ENCODE data around the gene TGFBR3. TPM values are rescaled to one million over a fixed set of nuclear protein-coding genes. Genes with fewer than 3 reads are reported as not detected.

The TGFBR3 gene
- total RNA-seq, 1 donor from 2014 or later = 8.9 TPM

GRCh38 chr1:91826649-91827048, 59.3 kb downstream of the TGFBR3 start:
- H3K9me3 Mint-ChIP-seq = no peaks in the 10 kb centered on the region
- no peaks in the 10 kb centered on the region for H3K36me3 Mint-ChIP-seq (ENCODE audit: low read depth)
- peaks cover 7% of the 10 kb centered on the region for H3K4me1 Mint-ChIP-seq (ENCODE audit: low read depth)

GRCh38 chr1:91826248-91826647, 59.7 kb downstream of the TGFBR3 start:
- Mint-ChIP-seq H3K4me3 (no peak overlapping the region), H3K27ac (no peak overlapping the region), H3K4me1 (ENCODE audit: low read depth) (peaks cover 10% of the 10 kb centered on the region), H3K36me3 (ENCODE audit: low read depth) (peaks cover 2% of the 10 kb centered on the region), H3K9me3 (no peaks in the 10 kb centered on the region), H3K27me3 (ENCODE audit: insufficient read depth) (peaks cover 2% of the 10 kb centered on the region)
- intact Hi-C loops (cut with micrococcal nuclease) = no loop called here
- DNase-seq (ENCODE audit: low spot score) = no peak

More at GRCh38 chr1:91826649-91827048, 59.3 kb downstream of the TGFBR3 start:
- no peak for DNase-seq (ENCODE audit: low spot score)
- Mint-ChIP-seq H3K4me3 (no peak overlapping the region), H3K27me3 (ENCODE audit: insufficient read depth) (peaks cover 2% of the 10 kb centered on the region), H3K27ac (no peak overlapping the region)
- intact Hi-C loops (cut with micrococcal nuclease) = no loop called here

- Mint-ChIP-seq H3K27ac (peak overlapping the region; percentile 54), H3K27me3 (ENCODE audit: insufficient read depth) (peaks cover 4% of the 10 kb centered on the region), H3K36me3 (ENCODE audit: low read depth) (peaks cover 4% of the 10 kb centered on the region), H3K4me3 (no peak overlapping the region), H3K4me1 (ENCODE audit: low read depth) (peaks cover 24% of the 10 kb centered on the region), H3K9me3 (no peaks in the 10 kb centered on the region)
- intact Hi-C loops (cut with micrococcal nuclease) = no loop called here
- no peak for DNase-seq (ENCODE audit: low spot score)
Observed at GRCh38 chr1:91821126-91821868, 64.7 kb downstream of the TGFBR3 start.

GRCh38 chr1:91819038-91819788, 66.7 kb downstream of the TGFBR3 start:
- Mint-ChIP-seq H3K4me1 (ENCODE audit: low read depth) (peaks cover 30% of the 10 kb centered on the region), H3K36me3 (ENCODE audit: low read depth) (peaks cover 4% of the 10 kb centered on the region), H3K27ac (no peak overlapping the region), H3K27me3 (ENCODE audit: insufficient read depth) (peaks cover 4% of the 10 kb centered on the region), H3K4me3 (no peak overlapping the region), H3K9me3 (no peaks in the 10 kb centered on the region)
- intact Hi-C loops (cut with micrococcal nuclease) = no loop called here
- no peak for DNase-seq (ENCODE audit: low spot score)

- H3K9me3 Mint-ChIP-seq = no peaks in the 10 kb centered on the region
- peaks cover 4% of the 10 kb centered on the region for H3K27me3 Mint-ChIP-seq (ENCODE audit: insufficient read depth)
- H3K27ac Mint-ChIP-seq = peak overlapping the region; percentile 47
- peaks cover 35% of the 10 kb centered on the region for H3K4me1 Mint-ChIP-seq (ENCODE audit: low read depth)
- DNase-seq (ENCODE audit: low spot score) = no peak
- no peak overlapping the region for H3K4me3 Mint-ChIP-seq
- intact Hi-C loops (cut with micrococcal nuclease) = no loop called here
- peaks cover 4% of the 10 kb centered on the region for H3K36me3 Mint-ChIP-seq (ENCODE audit: low read depth)
Observed at GRCh38 chr1:91818713-91818975, 67.3 kb downstream of the TGFBR3 start.

GRCh38 chr1:91817211-91817905, 68.6 kb downstream of the TGFBR3 start:
- no peak for DNase-seq (ENCODE audit: low spot score)
- intact Hi-C loops (cut with micrococcal nuclease) = no loop called here
- Mint-ChIP-seq H3K36me3 (ENCODE audit: low read depth) (peaks cover 4% of the 10 kb centered on the region), H3K27ac (no peak overlapping the region), H3K4me1 (ENCODE audit: low read depth) (peaks cover 43% of the 10 kb centered on the region), H3K27me3 (ENCODE audit: insufficient read depth) (peaks cover 2% of the 10 kb centered on the region), H3K9me3 (no peaks in the 10 kb centered on the region), H3K4me3 (no peak overlapping the region)

GRCh38 chr1:91816031-91816430, 69.9 kb downstream of the TGFBR3 start:
- H3K27ac Mint-ChIP-seq = no peak overlapping the region
- DNase-seq (ENCODE audit: low spot score) = no peak
- peaks cover 2% of the 10 kb centered on the region for H3K27me3 Mint-ChIP-seq (ENCODE audit: insufficient read depth)
- H3K36me3 Mint-ChIP-seq (ENCODE audit: low read depth) = peaks cover 2% of the 10 kb centered on the region
- H3K4me3 Mint-ChIP-seq = no peak overlapping the region
- H3K9me3 Mint-ChIP-seq = no peaks in the 10 kb centered on the region
- peaks cover 50% of the 10 kb centered on the region for H3K4me1 Mint-ChIP-seq (ENCODE audit: low read depth)
- intact Hi-C loops (cut with micrococcal nuclease) = no loop called here

- H3K27ac Mint-ChIP-seq = no peak overlapping the region
- no peak overlapping the region for H3K4me3 Mint-ChIP-seq
- DNase-seq (ENCODE audit: low spot score) = no peak
- H3K9me3 Mint-ChIP-seq = no peaks in the 10 kb centered on the region
- intact Hi-C loops (cut with micrococcal nuclease) = no loop called here
- H3K27me3 Mint-ChIP-seq (ENCODE audit: insufficient read depth) = peaks cover 5% of the 10 kb centered on the region
- H3K36me3 Mint-ChIP-seq (ENCODE audit: low read depth) = peaks cover 4% of the 10 kb centered on the region
- H3K4me1 Mint-ChIP-seq (ENCODE audit: low read depth) = peaks cover 56% of the 10 kb centered on the region
Observed at GRCh38 chr1:91814448-91814847, 71.5 kb downstream of the TGFBR3 start.

- Mint-ChIP-seq H3K9me3 (no peaks in the 10 kb centered on the region), H3K27ac (no peak overlapping the region), H3K4me1 (ENCODE audit: low read depth) (peaks cover 58% of the 10 kb centered on the region), H3K36me3 (ENCODE audit: low read depth) (peaks cover 6% of the 10 kb centered on the region), H3K4me3 (no peak overlapping the region), H3K27me3 (ENCODE audit: insufficient read depth) (peaks cover 3% of the 10 kb centered on the region)
- no peak for DNase-seq (ENCODE audit: low spot score)
- intact Hi-C loops (cut with micrococcal nuclease) = no loop called here
Observed at GRCh38 chr1:91813813-91814212, 72.1 kb downstream of the TGFBR3 start.

GRCh38 chr1:91811363-91812025, 74.5 kb downstream of the TGFBR3 start:
- peaks cover 9% of the 10 kb centered on the region for H3K36me3 Mint-ChIP-seq (ENCODE audit: low read depth)
- intact Hi-C loops (cut with micrococcal nuclease) = no loop called here
- H3K9me3 Mint-ChIP-seq = no peaks in the 10 kb centered on the region
- H3K4me3 Mint-ChIP-seq = no peak overlapping the region
- peaks cover 58% of the 10 kb centered on the region for H3K4me1 Mint-ChIP-seq (ENCODE audit: low read depth)
- H3K27ac Mint-ChIP-seq = no peak overlapping the region
- DNase-seq (ENCODE audit: low spot score) = no peak
- H3K27me3 Mint-ChIP-seq (ENCODE audit: insufficient read depth) = peaks cover 3% of the 10 kb centered on the region

- DNase-seq (ENCODE audit: low spot score) = no peak
- Mint-ChIP-seq H3K27ac (no peak overlapping the region), H3K4me3 (peak overlapping the region; percentile 19), H3K4me1 (ENCODE audit: low read depth) (peaks cover 74% of the 10 kb centered on the region), H3K36me3 (ENCODE audit: low read depth) (peaks cover 14% of the 10 kb centered on the region), H3K9me3 (no peaks in the 10 kb centered on the region), H3K27me3 (ENCODE audit: insufficient read depth) (peaks cover 5% of the 10 kb centered on the region)
- intact Hi-C loops (cut with micrococcal nuclease) = loop anchor here (10.0 kb wide), 2 partner anchors 785 to 1165 kb away; partner anchors contain the start of gene ZNF644
Observed at GRCh38 chr1:91809317-91809716, 76.6 kb downstream of the TGFBR3 start.

GRCh38 chr1:91807921-91808620, 77.9 kb downstream of the TGFBR3 start:
- intact Hi-C loops (cut with micrococcal nuclease) = loop anchor here (10.0 kb wide), 2 partner anchors 783 to 1167 kb away; partner anchors contain the start of gene ZNF644

More at GRCh38 chr1:91807921-91808620, 77.9 kb downstream of the TGFBR3 start:
- no peak for DNase-seq (ENCODE audit: low spot score)
- Mint-ChIP-seq H3K4me1 (ENCODE audit: low read depth) (peaks cover 75% of the 10 kb centered on the region), H3K27me3 (ENCODE audit: insufficient read depth) (peaks cover 5% of the 10 kb centered on the region), H3K4me3 (no peak overlapping the region), H3K36me3 (ENCODE audit: low read depth) (peaks cover 17% of the 10 kb centered on the region), H3K27ac (no peak overlapping the region), H3K9me3 (no peaks in the 10 kb centered on the region)

Data from activated T-helper 1 cell treated with anti-CD3 and anti-CD28 coated beads, Interleukin-12 subunit alpha, Interleukin-12 subunit beta, Interleukin-2, Interleukin-4 antibody, amounts not matched to agents 30 ng/mL and 10 ng/mL and 1 ng/mL, durations not matched to agents 14 hours and 24 hours and 36 hours (primary cell).